Lung microvascular endothelial cell (primary cell): ENCODE measurements around the gene TIA1. TPM values are rescaled to one million over a fixed set of nuclear protein-coding genes. Genes with fewer than 3 reads are reported as not detected.
"Not testable (repeated sequence)": the region's sequence is repeated elsewhere in the genome, so short reads cannot be mapped to it uniquely, and the experiment has no call there.

Experiments used
- DNase-seq, 2 donors: peaks; one replicate each; pipeline versions ENCODE4 v3.0.0 to v3.0.0-alpha.2; 2010; ENCODE audit warnings: low read depth in 2 of 2
- total RNA-seq: library from RNA; depleted of rRNA; stranded (reverse); fragments of >200 nt; gene quantifications from 2 replicates; pipeline ENCODE4 v1.2.1, GENCODE V29; 2014

The TIA1 gene, protein sequence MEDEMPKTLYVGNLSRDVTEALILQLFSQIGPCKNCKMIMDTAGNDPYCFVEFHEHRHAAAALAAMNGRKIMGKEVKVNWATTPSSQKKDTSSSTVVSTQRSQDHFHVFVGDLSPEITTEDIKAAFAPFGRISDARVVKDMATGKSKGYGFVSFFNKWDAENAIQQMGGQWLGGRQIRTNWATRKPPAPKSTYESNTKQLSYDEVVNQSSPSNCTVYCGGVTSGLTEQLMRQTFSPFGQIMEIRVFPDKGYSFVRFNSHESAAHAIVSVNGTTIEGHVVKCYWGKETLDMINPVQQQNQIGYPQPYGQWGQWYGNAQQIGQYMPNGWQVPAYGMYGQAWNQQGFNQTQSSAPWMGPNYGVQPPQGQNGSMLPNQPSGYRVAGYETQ
- 71.3 and 87.5 TPM in 2 replicates for total RNA-seq

DNA sequence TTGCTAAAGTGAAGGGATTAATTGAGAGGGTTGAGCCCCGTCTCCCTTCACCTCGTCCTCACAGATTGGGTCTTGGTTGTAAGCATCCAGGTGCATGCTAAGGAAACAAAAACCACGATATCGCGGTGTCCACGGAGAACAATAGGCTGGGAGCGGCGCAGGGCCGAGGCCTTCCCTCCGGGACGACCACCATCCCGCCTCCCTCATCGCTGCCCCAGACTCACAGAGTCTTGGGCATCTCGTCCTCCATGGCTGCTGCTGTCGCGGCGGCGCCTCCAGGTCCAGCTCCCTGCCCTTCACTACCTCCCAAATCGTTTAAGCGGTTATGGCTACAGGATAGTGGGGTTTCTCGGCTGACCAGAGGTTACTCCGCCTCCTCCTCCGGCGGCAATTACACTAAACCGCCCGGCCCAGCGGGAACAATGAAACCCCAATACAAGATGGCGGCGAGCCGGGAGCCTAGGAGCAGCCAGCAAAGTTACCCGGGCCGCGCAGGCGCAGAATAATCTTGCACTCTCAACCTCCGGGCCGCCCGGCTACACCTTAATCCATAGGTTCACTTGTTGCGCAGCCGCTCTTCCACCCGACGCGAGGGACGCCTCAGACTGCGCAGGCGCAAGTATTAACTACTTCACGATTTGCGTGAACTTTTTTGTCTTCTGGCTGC, at the start of gene TIA1:
TSS of gene TIA1 (minus strand) at position 448 of the 667 bp plus-strand sequence. CDS start at position 250, 198 bp downstream.
- DNase-seq = peak; percentile 99

DNA sequence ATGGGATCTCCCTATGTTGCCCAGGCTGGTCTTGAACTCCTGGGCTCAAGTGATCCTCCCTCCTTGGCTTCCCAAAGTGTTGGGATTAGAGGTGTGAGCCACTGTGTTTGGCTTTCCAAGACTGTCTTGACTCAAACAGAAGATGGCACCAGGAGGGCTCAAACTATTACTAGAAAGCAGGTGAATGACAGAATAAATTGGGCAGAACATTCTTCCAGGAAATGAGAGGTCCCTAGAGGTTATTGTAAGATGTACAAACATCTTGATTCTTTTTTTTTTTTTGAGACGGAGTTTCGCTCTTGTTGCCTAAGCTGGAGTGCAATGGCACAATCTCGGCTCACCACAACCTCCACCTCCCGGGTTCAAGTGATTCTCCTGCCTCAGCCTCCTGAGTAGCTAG, 49.4 kb upstream of the TIA1 start:
- not testable (repeated sequence) for DNase-seq

DNA sequence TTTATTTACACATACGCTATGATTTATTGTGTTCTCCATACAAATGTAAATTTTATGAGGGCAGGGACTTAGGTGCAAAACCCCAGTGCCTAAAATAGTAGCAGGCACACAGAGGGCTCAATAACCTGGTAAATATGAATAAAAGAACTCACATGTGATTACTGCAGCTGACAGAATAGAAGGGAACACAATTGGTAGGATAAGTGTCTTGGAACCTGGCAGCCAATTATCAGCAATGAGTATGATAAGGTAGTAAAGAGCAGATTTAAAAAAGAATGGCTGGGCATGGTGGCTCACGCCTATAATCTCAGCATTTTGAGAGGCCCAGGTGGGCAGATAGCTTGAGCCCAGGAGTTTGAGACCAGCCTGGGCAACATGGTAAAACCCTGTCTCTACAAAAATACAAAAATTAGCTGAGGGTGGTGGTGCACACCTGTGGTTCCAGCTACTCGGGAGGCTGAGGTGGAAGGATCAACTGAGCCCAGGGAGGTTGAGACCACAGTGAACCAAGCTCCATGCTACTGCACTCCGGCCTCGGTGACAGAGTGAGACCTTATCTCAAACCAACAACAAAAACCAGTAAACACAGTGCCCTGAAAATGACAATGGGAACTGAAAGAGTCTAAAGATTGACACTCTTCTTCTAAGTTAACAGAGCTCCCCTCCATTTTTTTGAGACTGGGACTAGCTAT, 35.2 kb upstream of the TIA1 start:
- no peak for DNase-seq

DNA sequence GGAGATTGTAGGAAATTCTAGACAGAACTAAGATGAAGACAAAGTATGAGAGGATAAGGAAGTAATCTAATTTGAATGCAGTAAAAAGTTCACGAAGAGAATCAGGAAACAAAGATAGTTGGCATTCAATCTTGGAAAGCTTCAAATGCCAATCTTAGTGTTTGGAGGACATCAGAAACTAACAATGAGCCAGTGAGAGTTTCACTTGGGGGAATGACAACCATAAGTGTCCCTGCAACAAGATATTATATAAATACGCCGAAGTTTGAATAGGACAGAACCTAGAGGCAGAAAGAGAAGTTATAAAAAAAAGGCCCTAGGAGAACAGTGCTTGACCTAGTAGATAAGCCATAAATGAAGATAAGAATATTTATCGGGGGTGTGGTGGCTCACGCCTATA, 34.0 kb upstream of the TIA1 start:
- DNase-seq = no peak

DNA sequence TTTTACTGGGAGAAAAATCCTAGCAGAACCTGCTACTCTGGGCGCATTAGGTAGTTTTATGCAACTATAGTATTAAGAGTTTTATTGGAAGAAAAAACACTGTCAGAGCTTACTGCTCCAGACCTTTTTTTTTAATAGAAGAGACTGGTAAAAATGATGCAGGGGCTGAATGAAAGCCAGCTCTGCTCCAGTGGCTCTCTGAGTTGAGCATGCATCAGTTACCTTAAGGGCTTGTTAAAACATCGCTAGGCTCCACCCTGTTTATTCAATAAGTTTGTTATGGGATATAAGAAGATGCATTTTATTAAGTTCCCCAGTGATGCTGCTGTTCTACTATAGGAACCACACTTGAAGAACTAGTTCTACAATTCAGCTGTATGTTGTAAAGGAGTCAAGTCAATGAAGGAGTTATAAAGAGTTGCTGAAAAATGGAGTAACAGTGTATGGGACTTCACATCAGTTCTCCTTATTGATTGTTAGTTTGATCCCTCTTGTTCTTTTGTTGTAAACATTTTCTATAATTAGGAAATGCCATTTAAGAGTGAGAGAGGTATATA, 31.9 kb upstream of the TIA1 start:
- DNase-seq = no peak

DNA sequence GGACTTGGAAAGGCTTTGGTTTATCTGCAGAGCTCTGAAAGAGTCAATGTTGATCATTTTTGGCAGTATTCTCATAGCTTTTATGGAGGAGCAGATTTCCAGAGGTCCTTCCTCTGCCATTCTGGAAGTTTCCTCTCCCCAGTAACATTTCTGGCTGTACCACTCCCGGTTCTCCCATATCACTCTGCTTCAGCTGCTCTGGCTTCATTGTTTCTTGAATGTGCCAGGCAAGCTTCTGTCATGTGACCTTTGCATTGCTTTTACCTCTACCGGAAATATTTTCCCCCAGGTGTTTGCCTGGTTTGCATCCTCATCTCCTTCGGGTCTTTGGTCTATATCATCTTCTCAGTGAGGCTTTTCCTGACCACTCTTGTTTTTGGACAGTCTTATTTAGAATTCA, 21.9 kb upstream of the TIA1 start:
- DNase-seq = no peak

DNA sequence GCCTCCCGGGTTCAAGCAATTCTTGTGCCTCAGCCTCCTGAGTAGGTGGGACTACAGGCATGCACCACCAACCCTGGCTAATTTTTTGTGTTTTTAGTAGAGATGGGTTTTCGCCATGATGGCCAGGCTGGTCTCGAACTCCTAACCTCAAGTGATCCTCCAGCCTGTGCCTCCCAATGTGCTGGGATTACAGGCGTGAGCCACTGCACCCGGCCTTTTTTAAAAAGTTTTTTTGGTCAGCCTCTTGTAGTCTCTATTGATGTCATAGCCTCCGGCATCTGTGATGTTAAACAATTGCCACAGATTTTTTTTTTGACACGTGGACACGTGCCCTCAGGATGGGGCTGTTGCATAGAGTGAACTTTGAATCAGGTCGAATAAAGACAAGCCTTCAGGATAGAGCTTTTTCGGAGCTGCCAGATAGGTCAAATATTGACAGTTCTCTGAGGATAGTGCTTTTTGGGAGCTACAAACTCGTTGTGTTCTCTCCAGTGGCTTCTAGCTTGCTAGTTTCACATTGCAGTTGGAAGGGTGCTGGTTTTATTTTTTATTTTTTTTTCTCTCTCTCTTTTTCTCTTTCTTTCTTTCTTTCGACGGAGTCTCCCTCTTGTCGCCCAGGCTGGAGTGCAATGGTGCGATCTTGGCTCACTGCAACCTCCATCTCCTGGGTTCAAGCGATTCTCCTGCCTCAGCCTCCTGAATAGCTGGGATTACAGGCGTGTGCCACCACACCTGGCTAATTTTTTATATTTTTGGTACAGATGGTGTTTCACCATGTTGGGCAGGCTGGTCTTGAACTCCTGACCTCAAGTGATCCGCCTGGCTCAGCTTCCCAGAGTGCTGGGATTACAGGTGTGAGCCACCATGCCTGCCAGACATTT, 21.2 kb upstream of the TIA1 start:
- DNase-seq = peak in 1 of 2 donors; percentile 21

DNA sequence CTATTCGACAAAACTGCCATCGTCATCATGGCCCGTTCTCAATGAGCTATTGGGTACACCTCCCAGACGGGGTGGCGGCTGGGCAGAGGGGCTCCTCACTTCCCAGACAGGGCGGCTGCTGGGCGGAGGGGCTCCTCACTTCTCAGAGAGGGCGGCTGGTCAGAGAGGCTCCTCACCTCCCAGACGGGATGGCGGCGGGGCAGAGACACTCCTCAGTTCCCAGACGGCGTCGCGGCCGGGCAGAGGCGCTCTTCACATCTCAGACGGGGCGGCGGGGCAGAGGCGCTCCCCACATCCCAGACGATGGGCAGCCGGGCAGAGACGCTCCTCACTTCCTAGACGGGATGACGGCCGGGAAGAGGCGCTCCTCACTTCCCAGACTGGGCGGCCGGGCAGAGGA, 18.5 kb upstream of the TIA1 start:
- DNase-seq = not testable (repeated sequence)

DNA sequence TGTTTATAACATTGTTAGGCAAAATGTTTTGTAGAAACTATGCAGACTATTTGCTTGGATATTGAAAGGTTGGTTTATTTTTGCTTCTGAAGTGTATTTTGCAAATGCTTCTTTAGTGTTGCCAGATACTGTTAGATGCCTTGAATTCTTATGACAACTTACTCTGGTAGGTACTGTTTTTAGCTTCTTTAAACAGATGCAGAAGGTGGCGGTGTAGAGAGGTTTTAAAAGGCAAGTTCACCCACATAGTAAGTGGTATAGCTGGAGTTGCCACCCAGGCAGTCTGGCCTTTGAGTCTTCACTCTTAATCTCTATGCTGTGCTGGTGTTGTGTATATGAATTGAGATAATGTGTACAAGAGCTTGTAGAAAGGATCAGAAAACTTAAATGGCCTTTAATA, 13.1 kb upstream of the TIA1 start:
- no peak for DNase-seq

DNA sequence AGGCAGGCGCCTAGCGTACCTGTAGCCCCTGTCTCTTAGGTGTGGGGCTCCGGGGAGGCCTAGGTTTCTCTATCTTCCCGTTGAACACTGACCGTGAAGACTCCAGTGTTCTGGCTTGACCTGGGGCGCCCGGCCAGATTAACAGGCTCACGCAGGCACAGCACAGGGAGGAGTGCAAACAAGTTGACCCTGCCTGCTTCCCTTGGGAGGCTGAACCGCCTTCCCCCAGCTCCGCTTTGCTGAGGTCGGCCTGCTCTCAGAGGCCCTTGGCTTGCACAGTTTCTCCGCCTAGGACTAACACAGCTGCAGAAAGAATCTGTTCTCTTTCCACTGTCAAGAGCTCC, 10.1 kb upstream of the TIA1 start:
- peak; percentile 5 to 21 for DNase-seq

DNA sequence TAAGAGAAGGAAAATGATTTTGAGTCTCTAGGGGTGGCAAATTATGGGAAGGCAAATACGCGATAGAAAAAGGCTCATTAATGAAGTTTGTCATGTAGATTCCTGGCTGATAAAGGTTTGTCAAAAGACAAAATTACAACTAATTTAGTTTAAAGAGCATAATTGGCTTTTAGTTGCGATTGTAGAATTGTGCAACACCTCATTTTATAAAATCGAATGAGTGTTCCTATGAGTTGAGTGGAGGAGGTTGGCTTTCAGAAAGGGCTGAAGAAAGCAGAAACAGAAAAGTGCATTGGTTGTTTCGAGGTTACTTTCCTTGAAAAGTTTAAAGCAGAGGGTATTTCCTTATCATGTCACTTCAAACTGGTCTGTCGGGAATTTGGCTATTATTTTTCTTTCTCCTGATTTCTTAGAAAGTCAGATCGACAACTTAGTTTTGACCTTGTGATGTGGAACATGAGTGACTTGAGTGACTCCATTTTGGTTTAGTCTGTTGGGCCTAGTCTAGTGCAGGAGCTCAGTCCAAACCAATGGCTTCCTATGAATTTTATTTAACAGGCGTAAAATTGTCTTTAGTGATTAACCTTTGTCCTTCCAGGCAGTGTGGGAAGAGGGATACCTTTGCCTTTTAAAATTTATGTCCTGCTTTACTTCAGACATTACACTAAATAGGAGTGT, 7.3 kb upstream of the TIA1 start:
- no peak for DNase-seq

DNA sequence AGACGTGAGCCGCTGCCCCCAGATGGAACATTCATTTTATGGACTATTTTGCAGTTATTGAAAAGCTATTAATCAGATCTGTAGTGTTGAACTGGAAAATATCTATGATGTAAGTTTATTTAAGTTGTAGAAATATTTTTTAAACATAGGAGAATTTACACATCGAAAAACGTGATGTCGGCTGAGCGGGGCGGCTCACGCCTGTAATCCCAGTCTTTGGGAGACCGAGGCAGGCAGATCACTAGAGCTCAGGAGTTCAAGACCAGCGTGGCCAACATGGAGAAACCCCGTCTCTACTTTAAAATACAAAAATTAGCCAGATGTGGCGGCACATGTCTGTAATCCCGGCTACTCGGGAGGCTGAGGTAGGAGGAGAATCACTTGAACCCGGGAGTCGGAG, 2.0 kb upstream of the TIA1 start:
- no peak for DNase-seq

DNA sequence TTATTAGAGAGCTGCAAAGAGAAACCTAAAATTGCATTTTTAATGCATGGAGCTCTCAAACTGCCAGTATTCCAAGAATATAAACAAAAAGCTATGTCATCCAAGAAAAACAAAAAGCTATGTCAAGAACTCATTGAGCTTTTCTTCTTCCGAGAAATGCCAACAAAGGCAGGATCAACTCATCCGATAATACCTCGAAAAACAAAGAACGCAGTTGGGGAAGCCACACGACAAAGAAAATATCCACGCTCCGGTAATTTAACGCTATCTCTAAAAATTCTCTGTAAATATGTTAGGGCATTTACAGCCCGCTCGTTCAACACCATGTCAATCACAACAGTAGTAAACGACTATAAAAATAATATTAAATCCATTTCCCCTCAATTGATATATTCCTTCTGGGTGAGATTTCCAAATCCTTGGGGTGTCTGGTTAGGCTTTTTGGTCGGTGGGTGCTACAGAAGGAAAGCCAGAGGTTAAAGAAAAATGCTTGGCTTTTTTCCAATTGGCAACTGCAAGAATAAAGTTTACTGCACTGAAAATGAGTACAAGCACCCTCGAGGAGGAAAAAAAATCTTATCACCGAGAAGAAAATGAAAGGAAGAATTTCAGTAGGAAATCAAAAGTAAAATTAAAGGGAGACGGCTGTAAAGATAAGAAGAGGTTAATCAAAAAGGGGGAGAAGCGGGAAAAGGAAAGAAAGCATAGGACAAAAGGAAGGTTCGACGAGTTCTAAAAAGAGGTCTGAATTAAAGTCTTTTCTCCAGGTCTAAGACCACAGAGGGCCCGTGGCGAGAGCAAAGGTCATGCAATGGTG, 856 bp downstream of the TIA1 start:
- DNase-seq = peak; percentile 26 to 38

DNA sequence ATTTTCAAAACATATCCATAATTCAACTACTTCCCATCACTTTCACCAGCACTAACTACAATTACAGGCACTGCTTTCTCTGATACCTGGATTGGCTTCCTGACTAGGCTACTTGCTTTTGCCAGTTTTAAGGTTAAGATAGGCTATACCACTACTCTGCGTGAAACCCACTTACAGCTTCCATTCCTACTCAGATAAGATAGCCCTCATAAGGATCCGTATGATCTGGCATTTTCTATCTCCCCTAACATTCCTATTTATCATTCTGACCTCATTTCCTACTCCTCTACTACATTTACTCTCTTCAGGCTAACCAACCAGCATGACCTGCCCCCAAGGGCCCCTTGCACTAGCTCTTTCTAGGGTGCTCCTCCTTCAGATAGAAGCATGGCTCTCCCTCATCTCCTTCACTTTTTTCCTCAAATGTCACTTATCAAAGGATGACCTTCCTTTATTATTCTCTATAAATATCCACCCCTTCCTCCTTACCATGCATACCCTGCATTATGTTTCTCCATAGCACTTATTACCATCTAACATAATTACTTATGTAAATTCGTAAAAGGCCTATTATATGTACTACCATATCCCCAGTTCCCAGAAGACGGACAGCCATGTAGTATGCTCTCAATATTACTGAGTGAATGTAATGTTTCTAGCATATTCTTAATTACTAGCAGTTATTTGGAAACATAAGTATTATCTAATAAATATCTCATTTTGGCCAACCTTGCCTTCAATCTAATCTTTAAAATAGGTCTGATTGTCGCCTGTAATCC, 4.4 kb downstream of the TIA1 start:
- peak in 1 of 2 donors; percentile 6 for DNase-seq

DNA sequence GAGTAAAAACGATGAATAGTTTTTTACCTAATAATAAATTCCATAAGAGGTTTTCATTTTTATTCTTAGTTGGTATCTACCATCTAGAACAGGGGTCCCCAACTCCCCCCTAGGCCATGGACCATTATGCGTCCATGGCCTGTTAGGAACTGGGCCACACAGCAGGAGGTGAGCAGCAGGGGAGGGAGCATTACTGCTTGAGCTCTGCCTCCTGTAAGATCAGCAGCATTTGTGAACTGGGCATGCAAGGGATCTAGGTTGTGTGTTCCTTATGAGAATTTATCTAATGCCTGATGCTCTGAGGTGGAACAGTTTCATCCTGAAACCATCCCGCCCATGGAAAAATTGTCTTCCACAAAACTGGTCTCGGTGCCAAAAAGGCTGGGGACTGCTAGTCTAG, 5.9 kb downstream of the TIA1 start:
- no peak for DNase-seq

DNA sequence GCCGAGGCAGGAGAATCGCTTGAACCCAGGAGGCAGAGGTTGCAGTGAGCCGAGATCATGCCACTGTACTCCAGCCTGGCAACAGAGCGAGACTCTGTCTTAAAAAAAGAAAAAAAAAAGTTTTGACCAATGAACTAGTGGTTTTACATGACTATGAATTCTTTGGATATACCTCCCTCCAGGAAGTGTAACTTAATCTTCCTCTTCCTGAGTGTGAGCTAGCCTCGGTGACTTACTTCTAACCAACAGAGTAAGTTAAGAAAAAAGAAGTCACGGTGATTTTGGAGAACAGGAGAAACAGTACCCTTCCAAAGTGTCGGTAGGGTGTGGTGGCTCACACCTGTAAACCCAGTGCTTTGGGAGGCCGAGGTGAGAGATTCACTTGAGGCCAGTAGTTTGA, 7.1 kb downstream of the TIA1 start:
- peak in 1 of 2 donors; percentile 62 for DNase-seq

DNA sequence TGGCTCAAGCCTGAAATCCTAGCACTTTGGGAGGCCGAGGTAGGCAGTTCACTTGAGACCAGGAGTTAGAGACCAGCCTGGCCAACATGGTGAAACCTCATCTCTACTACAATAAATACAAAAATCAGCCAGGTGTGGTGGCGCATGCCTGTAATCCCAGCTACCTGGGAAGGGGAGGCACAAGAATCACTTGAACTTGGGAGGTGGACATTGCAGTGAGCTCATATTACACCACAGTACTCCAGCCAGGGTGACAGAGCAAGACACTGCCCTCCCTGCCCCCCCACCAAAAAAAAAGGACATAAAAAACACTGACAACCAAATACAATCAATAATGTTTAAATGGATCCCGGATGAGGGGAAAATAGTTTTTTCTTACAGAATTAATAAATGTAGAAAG, 7.8 kb downstream of the TIA1 start:
- DNase-seq = no peak

DNA sequence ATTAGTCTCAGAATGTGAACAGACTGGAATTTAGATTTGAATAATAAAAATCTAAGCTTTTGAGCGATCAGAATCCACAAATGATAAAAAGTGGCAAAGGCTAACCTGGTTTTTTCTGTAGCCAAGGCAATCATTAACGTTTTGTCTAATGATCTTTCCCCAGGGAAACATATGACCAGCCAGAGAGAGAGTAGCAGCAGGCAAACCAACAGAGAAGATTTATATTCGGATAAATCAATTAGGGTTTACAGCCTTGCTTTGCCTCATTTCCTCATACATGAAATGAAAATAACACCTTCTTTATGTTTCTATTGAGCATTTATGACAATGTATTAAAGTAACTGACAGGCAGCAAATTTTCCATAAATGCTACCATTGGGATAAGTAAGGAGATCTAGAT, 14.5 kb downstream of the TIA1 start:
- no peak for DNase-seq

DNA sequence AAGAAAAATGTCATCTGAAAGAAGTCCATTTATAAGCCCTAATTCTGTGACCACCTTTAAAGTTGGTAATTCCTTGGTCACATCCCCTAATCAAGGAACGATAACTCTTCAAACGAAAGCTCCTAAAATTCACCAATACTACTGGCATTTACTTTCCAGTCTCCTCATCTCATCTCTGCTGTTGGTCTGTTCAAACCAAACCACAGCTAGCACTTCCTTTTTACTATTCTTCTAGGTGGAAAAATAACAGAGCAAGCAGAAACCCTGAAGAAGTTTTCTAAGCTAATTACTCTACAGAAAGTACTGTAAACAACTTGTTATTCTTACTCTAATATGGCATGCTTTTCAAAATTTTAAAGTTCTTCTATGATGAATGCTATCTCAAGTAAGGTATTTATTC, 21.6 kb downstream of the TIA1 start:
- no peak for DNase-seq
